SU-DHL-6 (cell line): Measurements from ENCODE around the gene CBLB.

Experiments
- H2AFZ ChIP-seq: fragments of 200-600 bp; sonication (generic); 2 replicates; pipeline ENCODE4 v1.6.1; 2014; ENCODE audit warnings: low read depth, mild to moderate bottlenecking, moderate library complexity, mixed read lengths, antibody characterized with exemption, low read length; ENCODE audit not compliant: severe bottlenecking
- H3F3A ChIP-seq: fragments of 200-600 bp; shearing (Covaris generic); 2 replicates; pipeline ENCODE4 v1.6.0; 2016; ENCODE audit warnings: antibody characterized with exemption, mild to moderate bottlenecking; ENCODE audit not compliant: insufficient read depth
- H3K27ac ChIP-seq: fragments of 200-600 bp; sonication (generic); 2 replicates; pipeline ENCODE4 v1.5.1; 2016; ENCODE audit warnings: low read depth, mild to moderate bottlenecking, low read length, moderate library complexity, mixed read lengths
- H3K27me3 ChIP-seq: fragments of 200-600 bp; sonication (generic), shearing (Covaris generic); 2 replicates; pipeline ENCODE4 v1.6.0; 2014; ENCODE audit warnings: mild to moderate bottlenecking, low read length
- H3K36me3 ChIP-seq: fragments of 200-600 bp; sonication (generic); 2 replicates; pipeline ENCODE4 v1.6.1; 2014; ENCODE audit warnings: mild to moderate bottlenecking, low read length, mixed read lengths
- H3K4me2 ChIP-seq: fragments of 300-600, 200-600 bp; shearing (Covaris generic), sonication (generic); 2 replicates; pipeline ENCODE4 v1.6.0; 2014; ENCODE audit warnings: low read length, low read depth, mild to moderate bottlenecking; ENCODE audit not compliant: poor library complexity, severe bottlenecking
- H3K4me3 ChIP-seq: fragments of 200-600 bp; sonication (generic); 2 replicates; pipeline ENCODE4 v1.5.1; 2014; ENCODE audit warnings: antibody characterized with exemption, low read length, mild to moderate bottlenecking, mixed read lengths; ENCODE audit not compliant: insufficient read depth, poor library complexity, severe bottlenecking
- H3K79me2 ChIP-seq: fragments of 200-600 bp; sonication (generic); 2 replicates; pipeline ENCODE4 v1.6.1; 2014; ENCODE audit warnings: mild to moderate bottlenecking, low read length, moderate library complexity; ENCODE audit not compliant: insufficient read depth
- H3K9ac ChIP-seq: fragments of 200-600 bp; sonication (generic); 2 replicates; pipeline ENCODE4 v1.7.0; 2014; ENCODE audit warnings: mild to moderate bottlenecking, low read length
- H3K9me2 ChIP-seq: fragments of 200-600 bp; sonication (generic); replicated peaks from 2 replicates; pipeline ENCODE4 v1.6.1; 2014; ENCODE audit warnings: low read length; ENCODE audit not compliant: insufficient read depth
- H3K9me3 ChIP-seq: fragments of 200-600 bp; sonication (generic); 2 replicates; pipeline ENCODE4 v1.6.1; 2014; ENCODE audit warnings: low read length, mixed read lengths; ENCODE audit not compliant: insufficient read depth
- H4K20me1 ChIP-seq: fragments of 200-600 bp; sonication (generic); 2 replicates; pipeline ENCODE4 v1.6.1; 2014; ENCODE audit warnings: low read depth, mild to moderate bottlenecking, antibody characterized with exemption, low read length, moderate library complexity, mixed read lengths
- CTCF ChIP-seq: fragments of 200-600 bp; sonication (generic); IDR thresholded peaks from one replicate; pipeline ENCODE4 v1.5.1; 2017; ENCODE audit warnings: antibody characterized with exemption, mild to moderate bottlenecking, low read length, moderate library complexity; ENCODE audit not compliant: insufficient read depth, poor library complexity, severe bottlenecking
- EZH2phosphoT487 ChIP-seq: fragments of 200-600 bp; sonication (generic), shearing (Covaris generic); conservative IDR thresholded peaks from 2 replicates; pipeline ENCODE4 v1.6.1; 2018; ENCODE audit warnings: mild to moderate bottlenecking, antibody characterized with exemption, low read length, moderate library complexity, mixed read lengths

The CBLB gene

GRCh38 chr3:105745046-105745445 is 123.8 kb downstream of the CBLB start:
- no peaks in the 10 kb centered on the region for H3K9me3 ChIP-seq
- peaks cover 11% of the 10 kb centered on the region; the same call in 1 of the 2 replicates for H3F3A ChIP-seq
- H4K20me1 ChIP-seq: no peaks in the 10 kb centered on the region
- peaks cover 48% of the 10 kb centered on the region for H3K36me3 ChIP-seq
- no peak overlapping the region for H2AFZ ChIP-seq
- H3K9me2 ChIP-seq: no peaks in the 10 kb centered on the region
- H3K9ac ChIP-seq: no peak overlapping the region
- no peak for TF ChIP-seq CTCF
- TF ChIP-seq EZH2phosphoT487: no peak
- no peak overlapping the region for H3K4me3 ChIP-seq
- no peak overlapping the region for H3K27ac ChIP-seq
- no peak overlapping the region for H3K4me2 ChIP-seq
- H3K79me2 ChIP-seq: peaks cover 7% of the 10 kb centered on the region; the same call in 1 of the 2 replicates
- no peaks in the 10 kb centered on the region for H3K27me3 ChIP-seq

GRCh38 chr3:105744202-105744601 is 124.6 kb downstream of the CBLB start:
- Histone ChIP-seq H3K36me3 (peaks cover 45% of the 10 kb centered on the region), H3K27me3 (no peaks in the 10 kb centered on the region), H3K4me2 (no peak overlapping the region), H3K9me3 (no peaks in the 10 kb centered on the region), H3K27ac (0 out of 2 replicates have a peak overlapping the region, but pooled peaks have one; percentile 4), H4K20me1 (no peaks in the 10 kb centered on the region), H3K79me2 (peaks cover 6% of the 10 kb centered on the region; the same call in 1 of the 2 replicates), H3K9me2 (no peaks in the 10 kb centered on the region), H3K9ac (no peak overlapping the region), H3K4me3 (no peak overlapping the region), H3F3A (peaks cover 11% of the 10 kb centered on the region; the same call in 1 of the 2 replicates), H2AFZ (no peak overlapping the region)
- no peak for TF ChIP-seq EZH2phosphoT487

GRCh38 chr3:105733356-105733755 is 135.5 kb downstream of the CBLB start:
- Histone ChIP-seq H2AFZ (no peak overlapping the region), H3K4me2 (no peak overlapping the region), H3K79me2 (no peaks in the 10 kb centered on the region), H3K27me3 (no peaks in the 10 kb centered on the region), H3K36me3 (peaks cover 72% of the 10 kb centered on the region), H3K9me2 (no peaks in the 10 kb centered on the region), H4K20me1 (no peaks in the 10 kb centered on the region), H3K9ac (no peak overlapping the region), H3K27ac (no peak overlapping the region), H3K4me3 (no peak overlapping the region), H3F3A (peaks cover 27% of the 10 kb centered on the region), H3K9me3 (no peaks in the 10 kb centered on the region)
- TF ChIP-seq EZH2phosphoT487: no peak
- TF ChIP-seq CTCF: no peak

- no peaks in the 10 kb centered on the region for H3K79me2 ChIP-seq
- H3K9ac ChIP-seq: no peak overlapping the region
- H3K4me3 ChIP-seq: no peak overlapping the region
- H4K20me1 ChIP-seq: no peaks in the 10 kb centered on the region
- H3K27me3 ChIP-seq: no peaks in the 10 kb centered on the region
- no peaks in the 10 kb centered on the region for H3K9me3 ChIP-seq
- TF ChIP-seq EZH2phosphoT487 (no peak), CTCF (no peak)
- H2AFZ ChIP-seq: no peak overlapping the region
- peak overlapping the region; percentile 50; the same call in 1 of the 2 replicates for H3K27ac ChIP-seq
- peaks cover 75% of the 10 kb centered on the region for H3K36me3 ChIP-seq
- peaks cover 20% of the 10 kb centered on the region for H3F3A ChIP-seq
- no peaks in the 10 kb centered on the region for H3K9me2 ChIP-seq
- H3K4me2 ChIP-seq: no peak overlapping the region
Observed at GRCh38 chr3:105731686-105732085, 137.1 kb downstream of the CBLB start.
